GM18502 (cell line): Measurements from ENCODE around the gene WDHD1.
"Not testable (repeated sequence)": the region's sequence is repeated elsewhere in the genome, so short reads cannot be mapped to it uniquely, and the experiment has no call there.

ENCODE experiments used
- ATAC-seq: cut with Tn5 transposase; IDR thresholded peaks from one replicate; pipeline ENCODE4 v1.9.1; 2021; ENCODE audit warnings: mild to moderate bottlenecking; ENCODE audit not compliant: unreplicated experiment, poor library complexity

Gene WDHD1

GRCh38 chr14:54974788-54975414 is 52.0 kb downstream of the WDHD1 start:
- no peak for ATAC-seq

DNA sequence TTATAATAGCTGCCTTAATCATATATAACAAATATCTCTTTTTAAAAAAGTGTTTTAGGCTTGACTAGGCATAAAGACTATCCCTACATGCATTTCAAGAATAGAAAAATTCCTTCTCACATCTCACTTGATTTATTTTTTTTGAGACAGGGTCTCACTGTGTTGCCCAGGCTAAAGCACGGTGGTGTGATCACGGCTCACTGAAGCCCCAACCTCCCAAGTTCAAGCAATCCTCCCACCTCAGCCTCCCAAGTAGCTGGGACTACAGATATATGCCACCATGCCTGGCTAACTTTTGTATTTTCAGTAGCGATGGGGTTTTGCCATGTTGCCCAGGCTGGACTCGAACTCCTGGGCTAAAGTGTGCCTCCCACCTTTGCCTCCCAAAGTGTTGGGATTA is 59.4 kb downstream of the WDHD1 start:
- ATAC-seq: no peak

DNA sequence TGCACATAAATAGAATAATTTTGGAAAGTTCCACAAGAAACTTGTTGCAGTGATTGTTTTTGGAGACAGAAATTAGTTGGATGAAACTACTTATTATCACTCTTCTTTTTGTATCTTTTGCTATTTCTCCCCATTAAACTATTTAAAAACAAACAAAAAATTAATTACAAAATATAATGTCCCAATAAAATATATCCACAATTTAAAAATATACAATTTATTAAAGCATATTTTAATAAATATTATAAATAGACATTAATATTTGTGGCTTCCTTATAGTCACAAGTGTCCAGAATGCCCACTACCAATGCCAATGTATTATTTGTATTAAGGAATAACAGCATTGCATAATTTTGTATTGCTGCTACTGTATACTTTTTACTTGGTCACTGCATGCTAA is 71.8 kb downstream of the WDHD1 start:
- ATAC-seq: no peak

- not testable (repeated sequence) for ATAC-seq
Observed at GRCh38 chr14:54953609-54954008, 73.3 kb downstream of the WDHD1 start.

DNA sequence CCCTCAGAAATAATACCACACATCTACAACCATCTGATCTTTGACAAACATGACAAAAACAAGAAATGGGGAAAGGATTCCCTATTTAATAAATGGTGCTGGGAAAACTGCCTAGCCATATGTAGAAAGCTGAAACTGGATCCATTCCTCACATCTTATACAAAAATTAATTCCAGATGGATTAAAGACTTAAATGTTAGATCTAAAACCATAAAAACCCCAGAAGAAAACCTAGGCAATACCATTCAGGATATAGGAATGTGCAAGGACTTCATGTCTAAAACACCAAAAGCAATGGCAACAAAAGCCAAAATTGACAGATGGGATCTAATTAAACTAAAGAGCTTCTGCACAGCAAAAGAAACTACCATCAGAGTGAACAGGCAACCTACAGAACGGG is 74.1 kb downstream of the WDHD1 start:
- ATAC-seq: not testable (repeated sequence)

- no peak for ATAC-seq
Observed at GRCh38 chr14:54947230-54947629, 79.7 kb downstream of the WDHD1 start.

GRCh38 chr14:54946500-54946899 is 80.4 kb downstream of the WDHD1 start:
- no peak for ATAC-seq

GRCh38 chr14:54944737-54945391 is 82.0 kb downstream of the WDHD1 start:
- no peak for ATAC-seq

GRCh38 chr14:54942913-54943312 is 84.0 kb downstream of the WDHD1 start:
- no peak for ATAC-seq

DNA sequence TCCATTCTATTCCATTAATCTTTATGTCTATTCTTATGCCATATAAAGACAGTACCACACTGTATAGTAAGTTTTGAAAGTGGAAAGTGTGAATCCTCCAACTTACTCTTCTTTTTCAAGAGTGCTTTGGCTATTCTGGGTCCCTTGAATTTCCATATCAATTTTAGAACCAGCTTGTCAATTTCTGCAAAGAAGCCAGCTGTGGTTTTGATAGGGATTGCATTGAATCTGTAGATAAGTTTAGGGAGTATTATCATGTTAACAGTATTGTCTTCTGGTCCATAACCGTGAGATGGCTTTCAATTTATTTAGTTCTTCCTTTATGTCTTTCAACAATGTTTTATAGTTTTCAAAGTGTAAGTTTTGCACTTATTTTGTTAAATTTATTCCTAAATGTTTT is 90.1 kb downstream of the WDHD1 start:
- ATAC-seq: no peak

DNA sequence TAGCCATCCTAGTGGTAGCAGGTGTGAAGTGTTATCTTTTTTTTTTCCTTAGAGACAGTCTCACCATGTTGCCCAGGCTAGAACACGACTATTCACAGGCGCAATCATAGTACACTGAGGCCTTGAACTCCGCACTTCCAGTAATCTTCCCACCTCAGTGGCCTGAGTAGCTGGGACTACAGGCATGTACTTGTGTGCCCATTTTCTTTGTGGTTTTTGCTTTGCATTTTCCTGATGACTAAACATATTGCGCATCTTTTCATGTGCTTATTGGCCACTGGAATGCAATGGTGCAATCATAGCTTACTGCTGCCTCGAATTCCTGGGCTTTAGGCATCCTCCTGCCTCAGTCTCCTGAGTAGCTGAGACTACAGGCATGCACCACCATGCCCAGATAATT is 90.9 kb downstream of the WDHD1 start:
- no peak for ATAC-seq

DNA sequence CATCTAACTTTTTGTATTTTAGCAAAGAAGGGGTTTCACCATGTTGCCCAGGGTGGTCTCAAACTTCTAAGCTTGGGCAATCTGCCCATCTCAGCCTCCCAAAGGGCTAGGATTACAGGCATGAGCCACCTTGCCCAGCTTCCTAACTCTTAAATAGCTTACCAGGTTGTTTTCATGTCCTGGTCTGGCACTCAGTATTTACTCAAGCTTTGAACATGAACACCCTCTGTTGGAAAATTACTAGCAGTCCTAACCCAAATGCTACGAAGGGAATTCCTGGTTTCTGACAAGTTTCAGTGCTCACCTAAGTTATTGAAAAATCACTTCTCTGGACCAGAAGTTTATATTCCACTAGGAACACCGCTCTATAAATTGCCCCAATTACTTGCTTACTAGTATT is 91.8 kb downstream of the WDHD1 start:
- no peak for ATAC-seq

DNA sequence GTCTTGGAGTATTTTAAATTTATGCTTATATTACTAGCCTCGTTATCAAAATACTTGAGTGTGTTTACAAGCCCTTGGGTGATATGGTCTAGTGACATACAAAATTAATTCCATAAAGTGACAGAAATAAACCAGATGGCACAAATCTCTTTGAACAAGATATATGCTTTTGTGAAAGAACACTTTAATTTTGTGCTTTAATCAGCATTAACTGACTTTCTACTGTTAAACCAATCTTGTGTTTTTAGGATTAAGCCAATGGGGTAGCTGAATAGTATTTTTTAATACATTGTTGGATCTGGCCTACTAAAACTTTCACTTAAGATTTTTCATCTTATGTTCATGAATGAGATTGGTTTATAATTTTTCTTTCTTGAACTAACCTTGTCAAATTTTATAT is 93.9 kb downstream of the WDHD1 start:
- ATAC-seq: no peak

DNA sequence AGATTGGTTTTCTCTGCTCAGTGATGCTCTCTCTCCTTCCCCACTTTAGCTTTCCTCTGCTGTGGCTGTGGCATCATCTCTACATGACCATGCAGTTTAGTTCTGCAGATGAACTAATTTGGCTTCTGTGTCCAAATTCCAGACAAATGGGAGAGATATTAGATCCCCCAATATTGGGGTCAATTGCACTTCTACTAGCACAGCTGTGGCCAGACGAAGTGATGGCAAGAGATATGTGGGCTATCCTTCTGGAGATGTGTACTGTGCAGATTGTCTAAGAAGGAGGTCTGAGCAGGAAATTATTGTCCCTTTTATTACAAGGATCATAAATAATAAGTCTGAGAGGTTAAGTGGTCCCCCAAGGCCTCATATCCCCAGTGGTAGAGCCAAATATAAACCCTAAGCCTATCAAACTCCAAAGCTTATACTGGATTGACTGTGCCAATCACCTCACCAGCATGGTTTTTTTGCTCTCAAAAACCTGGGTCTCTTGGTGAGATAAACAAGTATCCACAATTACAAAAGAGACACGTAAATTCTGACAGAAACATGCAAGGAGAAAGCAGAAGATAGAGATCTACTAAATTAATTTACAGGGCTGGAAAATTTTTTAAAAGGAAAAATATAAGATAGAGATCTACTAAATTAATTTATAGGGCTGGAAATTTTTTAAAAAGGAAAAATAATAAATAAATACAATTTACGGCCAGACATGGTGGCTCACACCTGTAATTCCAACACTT is 95.1 kb downstream of the WDHD1 start:
- ATAC-seq: no peak

DNA sequence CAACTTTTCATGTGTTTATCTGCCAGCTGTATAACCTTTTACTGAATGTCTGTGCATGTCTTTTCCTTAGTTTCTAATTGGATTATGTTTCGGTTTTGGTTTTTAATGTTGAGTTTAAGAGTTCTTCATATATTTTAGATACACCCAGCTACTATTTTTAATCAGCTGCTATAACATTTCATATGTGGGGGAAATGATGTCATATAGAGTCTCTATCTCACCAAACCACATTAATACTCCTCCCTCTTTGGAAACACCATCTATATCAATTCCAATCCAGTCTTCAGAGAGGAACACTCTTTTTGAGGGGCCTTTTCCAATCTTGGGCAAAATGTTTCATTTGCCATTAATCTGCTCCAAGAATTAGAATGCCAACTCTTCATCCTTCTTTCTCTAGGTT is 95.8 kb downstream of the WDHD1 start:
- ATAC-seq: no peak

- ATAC-seq: no peak
Observed at GRCh38 chr14:54929556-54929955, 97.3 kb downstream of the WDHD1 start.

DNA sequence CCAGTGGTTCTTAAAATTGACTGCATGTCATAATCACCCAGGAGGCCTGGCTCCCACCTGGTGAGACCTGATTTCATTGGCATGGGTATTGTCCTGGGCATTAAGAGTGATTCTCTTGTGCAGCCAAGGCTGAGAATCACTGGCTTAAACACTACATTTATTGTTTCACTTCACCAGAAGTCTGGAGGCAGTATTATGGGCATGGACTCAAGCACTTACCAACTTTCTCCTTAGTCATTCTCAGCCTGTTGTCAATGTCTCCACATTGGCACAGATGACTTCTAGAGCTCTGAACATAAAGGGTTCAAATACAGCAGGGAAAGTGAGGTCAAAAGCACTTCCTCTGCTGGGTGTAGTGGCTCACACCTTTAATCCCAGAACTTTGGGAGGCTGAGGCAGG is 98.7 kb downstream of the WDHD1 start:
- no peak for ATAC-seq

- no peak for ATAC-seq
Observed at GRCh38 chr14:54927551-54927950, 99.3 kb downstream of the WDHD1 start.

GRCh38 chr14:54926570-54926969 is 100.3 kb downstream of the WDHD1 start:
- ATAC-seq: not testable (repeated sequence)

GRCh38 chr14:54922598-54922997 is 104.3 kb downstream of the WDHD1 start:
- ATAC-seq: no peak

DNA sequence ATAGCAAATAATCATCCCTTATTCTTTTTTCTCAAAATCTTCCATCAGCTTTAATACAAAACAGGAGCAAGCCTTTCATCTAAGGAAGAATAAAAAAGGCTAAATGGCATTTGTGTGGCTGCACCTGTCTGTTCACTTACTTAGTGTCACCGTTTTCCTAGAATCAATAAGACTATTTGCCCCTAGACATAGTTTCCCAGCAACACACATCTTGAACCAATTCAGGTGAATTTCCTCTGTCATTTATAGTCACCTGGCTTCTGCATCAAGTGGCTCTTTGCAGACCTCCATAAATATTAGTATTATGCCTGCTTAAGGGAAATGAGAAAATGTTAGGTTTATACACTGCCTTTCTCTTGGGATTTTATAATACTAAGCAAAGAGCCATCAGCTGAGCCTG is 106.8 kb downstream of the WDHD1 start:
- ATAC-seq: no peak

GRCh38 chr14:54919330-54919729 is 107.6 kb downstream of the WDHD1 start:
- ATAC-seq: no peak
